Activated naive CD8-positive, alpha-beta T cell treated with anti-CD3 and anti-CD28 coated beads for 36 hours (primary cell): ENCODE data around the gene GDF15. TPM values are rescaled to one million over a fixed set of nuclear protein-coding genes. Genes with fewer than 3 reads are reported as not detected.
A peak's percentile ranks its signal among the peaks of the same experiment; 100 is the strongest.

Source experiments
- DNase-seq: peaks from one replicate; pipeline ENCODE4 v3.0.0; 2021
- H3K27ac Mint-ChIP-seq: one replicate; pipeline ENCODE4 v1.8.0; 2022; ENCODE audit warnings: mild to moderate bottlenecking, moderate library complexity, mixed read lengths
- H3K27me3 Mint-ChIP-seq: one replicate; pipeline ENCODE4 v1.8.0; 2022; ENCODE audit warnings: mild to moderate bottlenecking, mixed read lengths
- H3K36me3 Mint-ChIP-seq: one replicate; pipeline ENCODE4 v1.8.0; 2021; ENCODE audit warnings: mild to moderate bottlenecking, mixed read lengths
- H3K4me1 Mint-ChIP-seq: one replicate; pipeline ENCODE4 v1.8.0; 2021; ENCODE audit warnings: mixed read lengths
- H3K4me3 Mint-ChIP-seq: one replicate; pipeline ENCODE4 v1.8.0; 2022; ENCODE audit warnings: mild to moderate bottlenecking, moderate library complexity, mixed read lengths
- H3K9me3 Mint-ChIP-seq: one replicate; pipeline ENCODE4 v1.8.0; 2022; ENCODE audit warnings: mixed read lengths
- total RNA-seq, 2 experiments: library from RNA; stranded (reverse); gene quantifications; one replicate each; pipeline ENCODE4 v1.2.3, GENCODE V29; 2021

GDF15 gene
- total RNA-seq, 2 experiments from 2014 or later: not detected

DNA sequence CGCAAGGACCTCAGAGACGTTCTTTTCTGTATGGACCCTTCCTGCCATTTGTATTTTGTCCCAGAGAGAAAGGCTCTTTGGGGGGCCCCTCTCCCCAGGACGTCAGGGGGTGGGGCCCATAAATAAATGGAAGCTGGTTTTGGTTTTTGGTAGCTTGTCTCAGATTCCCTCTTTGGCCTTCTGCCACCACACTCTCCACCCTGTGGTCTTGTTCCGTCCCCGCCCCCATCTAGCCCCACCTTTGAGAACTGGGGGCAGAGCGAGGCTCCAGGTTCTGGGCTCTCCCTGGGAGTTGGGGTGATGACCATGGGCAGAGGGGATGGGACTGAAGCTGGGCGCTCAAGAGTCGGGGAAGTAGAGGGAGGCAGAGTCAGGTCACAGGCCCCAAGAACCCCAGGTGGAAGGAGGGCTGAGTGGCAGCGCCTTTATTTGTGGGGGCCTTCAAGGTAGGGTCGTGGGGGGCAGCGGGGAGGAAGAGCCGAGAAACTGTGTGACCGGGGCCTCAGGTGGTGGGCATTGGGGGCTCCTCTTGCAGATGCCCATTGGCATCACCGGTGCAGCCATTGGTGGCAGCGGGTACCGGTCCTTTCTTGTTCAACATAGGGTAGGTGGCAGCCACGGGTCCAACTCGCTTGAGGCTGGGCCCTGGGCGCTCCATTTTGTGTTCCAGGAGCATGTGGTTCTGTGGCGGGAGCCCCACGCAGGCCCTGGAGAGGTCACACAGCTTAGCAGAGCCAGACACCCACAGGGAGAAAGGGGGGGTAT lies 48.6 kb downstream of the GDF15 start:
- H3K9me3 Mint-ChIP-seq: no peaks in the 10 kb centered on the region
- no peak for DNase-seq
- H3K27me3 Mint-ChIP-seq: no peaks in the 10 kb centered on the region
- peak overlapping the region; percentile 69 for H3K27ac Mint-ChIP-seq
- H3K36me3 Mint-ChIP-seq: peaks cover 10% of the 10 kb centered on the region
- H3K4me3 Mint-ChIP-seq: peak overlapping the region; percentile 66
- peaks cover 31% of the 10 kb centered on the region for H3K4me1 Mint-ChIP-seq

DNA sequence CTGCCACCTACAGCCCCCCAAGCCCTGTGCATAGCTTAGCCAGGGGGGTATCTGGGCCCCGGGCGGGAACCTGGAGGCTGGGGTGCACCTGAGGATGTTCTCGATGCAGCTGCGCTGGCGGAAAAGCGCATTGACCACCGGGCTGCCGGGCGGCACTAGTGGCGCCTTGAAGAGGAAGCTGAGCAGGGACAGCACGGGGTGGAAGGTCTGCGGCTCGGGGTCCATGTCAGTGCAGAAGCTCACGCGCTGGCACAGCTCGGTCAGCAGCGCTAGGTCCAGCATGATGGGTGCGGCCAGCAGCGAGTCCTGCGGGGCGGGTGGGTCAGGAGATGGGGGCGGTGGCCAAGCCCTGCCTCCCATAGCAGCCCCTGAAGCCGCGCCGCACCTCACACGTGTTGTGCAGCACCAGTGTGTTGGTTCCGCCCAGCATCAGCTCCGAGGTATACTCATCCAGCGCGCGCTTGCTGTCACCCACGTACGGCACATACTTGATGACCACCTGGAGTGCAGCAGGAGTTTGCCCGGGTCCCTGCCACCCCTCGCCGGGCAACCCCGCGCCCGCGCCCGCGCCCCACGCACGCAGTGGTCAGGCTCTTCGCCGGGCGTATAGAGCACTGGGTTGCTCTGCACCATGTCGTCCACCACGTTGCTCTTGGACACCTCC lies 49.4 kb downstream of the GDF15 start:
- peaks cover 30% of the 10 kb centered on the region for H3K4me1 Mint-ChIP-seq
- H3K9me3 Mint-ChIP-seq: no peaks in the 10 kb centered on the region
- no peak overlapping the region for H3K27ac Mint-ChIP-seq
- no peak for DNase-seq
- no peaks in the 10 kb centered on the region for H3K27me3 Mint-ChIP-seq
- no peak overlapping the region for H3K4me3 Mint-ChIP-seq
- H3K36me3 Mint-ChIP-seq: peaks cover 10% of the 10 kb centered on the region

DNA sequence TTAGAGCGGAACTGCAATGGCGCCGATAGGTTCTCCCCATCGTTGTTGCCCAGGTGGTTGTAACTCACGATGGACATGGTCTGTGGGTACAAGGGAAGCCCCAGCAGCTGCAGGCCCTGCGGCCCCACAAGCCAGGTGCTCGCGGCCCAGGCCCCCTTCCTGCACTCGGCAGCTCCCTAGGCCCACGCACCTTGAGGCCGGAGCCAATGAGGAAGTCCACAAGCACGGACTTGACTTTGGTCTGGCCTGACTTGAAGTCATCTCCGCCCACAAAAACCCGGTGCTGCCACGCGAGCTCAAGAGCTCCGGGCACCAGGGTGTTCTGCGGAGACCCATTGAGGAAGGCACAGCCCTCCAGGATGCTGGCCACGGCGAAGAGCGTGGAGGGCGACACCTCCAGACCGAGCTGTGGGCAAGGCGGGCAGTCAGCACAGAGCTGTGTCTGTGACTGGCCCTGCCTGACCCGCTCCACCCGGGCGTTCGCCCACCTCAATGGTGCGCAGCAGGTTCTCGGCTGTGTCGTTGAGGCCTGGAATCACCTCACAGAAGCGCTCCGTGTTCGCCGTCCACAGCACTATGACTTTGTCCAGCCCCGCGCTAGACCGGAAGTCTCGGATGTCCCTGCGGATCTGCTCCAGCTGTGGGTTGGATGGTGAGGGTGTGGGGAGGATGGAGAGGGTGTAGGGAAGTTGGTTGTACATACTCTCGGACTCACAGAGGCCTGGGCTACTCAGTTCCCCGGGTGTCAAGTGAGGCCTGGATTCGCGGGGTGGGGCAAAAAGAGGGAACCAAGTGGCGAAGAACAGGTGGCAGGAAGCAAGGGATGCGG lies 50.1 kb downstream of the GDF15 start:
- H3K4me3 Mint-ChIP-seq: peak overlapping the region; percentile 65
- no peak for DNase-seq
- H3K27ac Mint-ChIP-seq: peak overlapping the region; percentile 50
- no peaks in the 10 kb centered on the region for H3K9me3 Mint-ChIP-seq
- H3K36me3 Mint-ChIP-seq: peaks cover 10% of the 10 kb centered on the region
- peaks cover 29% of the 10 kb centered on the region for H3K4me1 Mint-ChIP-seq
- no peaks in the 10 kb centered on the region for H3K27me3 Mint-ChIP-seq

DNA sequence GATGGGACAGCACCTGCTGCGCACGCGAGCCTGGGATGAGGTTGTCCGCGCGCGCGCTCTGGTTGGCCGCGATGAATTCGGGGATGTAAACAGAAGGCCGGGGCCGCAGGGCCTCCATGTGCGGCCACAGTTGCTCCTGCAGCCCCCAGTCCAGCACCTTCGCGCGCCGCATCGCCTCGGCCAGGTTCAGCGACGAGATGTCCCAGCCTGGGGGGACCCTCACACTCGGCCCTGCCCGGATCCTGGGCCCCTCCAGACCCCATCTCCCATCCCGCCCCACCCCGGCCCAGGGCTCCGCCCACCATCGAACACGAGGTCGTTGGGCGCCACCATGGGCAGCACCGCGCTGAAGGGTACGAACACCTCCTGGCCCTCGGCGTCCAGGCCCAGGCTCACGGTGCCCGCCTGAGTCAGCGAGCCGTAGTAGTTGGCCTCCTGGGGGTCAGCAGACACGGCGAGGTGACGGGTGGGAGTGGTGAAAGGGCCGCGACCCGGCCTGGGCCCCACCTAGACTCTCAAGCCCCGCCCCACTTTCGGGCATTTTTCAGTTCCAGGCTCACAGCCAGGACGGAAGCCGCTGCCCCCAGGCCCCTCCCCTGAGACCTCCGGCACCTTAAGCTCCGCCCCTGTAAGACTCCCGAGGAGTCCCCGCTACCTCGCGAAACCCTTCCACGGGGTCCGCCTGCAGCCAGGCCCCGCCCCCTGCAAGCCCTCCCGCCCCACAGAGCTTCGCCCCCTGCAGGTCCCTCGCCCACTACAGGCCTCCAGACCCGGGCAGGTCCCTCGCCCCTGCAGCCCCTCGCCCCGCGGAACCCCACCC lies 50.9 kb downstream of the GDF15 start:
- Mint-ChIP-seq H3K9me3 (no peaks in the 10 kb centered on the region), H3K4me1 (peaks cover 29% of the 10 kb centered on the region), H3K4me3 (peak overlapping the region; percentile 69), H3K36me3 (peaks cover 9% of the 10 kb centered on the region), H3K27me3 (no peaks in the 10 kb centered on the region), H3K27ac (peak overlapping the region; percentile 50)
- DNase-seq: peak; percentile 88

DNA sequence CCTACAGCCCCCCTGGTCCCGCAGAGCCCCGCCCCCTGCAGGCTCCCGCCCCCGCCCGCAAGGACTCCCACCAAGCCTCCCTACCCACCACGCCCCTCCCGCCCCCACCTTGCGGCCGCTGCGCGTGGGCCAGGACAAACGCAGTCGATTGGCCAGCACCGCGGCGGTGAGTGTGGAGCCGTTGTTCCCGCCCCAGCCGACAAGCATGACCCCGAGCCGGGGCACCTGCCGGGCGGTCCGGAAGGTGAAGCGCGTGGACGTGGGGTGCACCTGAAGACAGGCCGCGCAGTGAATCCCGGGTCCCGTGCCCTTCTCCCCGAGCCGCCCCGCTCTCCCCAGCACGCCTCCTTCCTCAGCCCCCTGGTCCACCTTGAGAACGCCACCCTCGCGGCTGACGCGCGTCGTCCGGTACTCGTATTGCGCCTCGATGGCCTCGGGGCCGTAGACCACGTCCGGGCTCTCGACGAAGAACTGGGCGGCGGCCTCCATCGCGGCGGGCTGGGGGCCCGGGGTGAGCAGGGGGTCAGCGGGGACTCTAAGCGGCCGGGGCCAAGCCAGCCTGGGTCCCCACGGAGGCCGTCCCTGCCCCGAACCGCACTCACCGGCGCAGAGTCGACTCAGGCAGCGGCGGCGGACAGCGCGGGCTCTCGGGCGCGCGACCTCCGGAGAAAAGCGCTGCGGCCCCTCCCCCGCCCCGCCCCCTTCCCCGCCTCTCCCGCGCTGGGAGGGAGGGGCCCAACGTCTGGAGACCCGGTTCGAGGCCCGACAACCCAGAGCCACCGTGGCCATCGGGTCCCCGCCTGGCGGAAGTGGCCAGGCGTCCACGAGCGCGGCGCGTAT lies 51.8 kb downstream of the GDF15 start, which contains the start of gene ISYNA1:
TSS of gene ISYNA1 (minus strand) at position 643 of the 840 bp plus-strand sequence. CDS start at position 489, 154 bp downstream.
- DNase-seq: peak; percentile 69
- no peaks in the 10 kb centered on the region for H3K27me3 Mint-ChIP-seq
- peak within 1 kb of the TSS; percentile 69 for H3K4me3 Mint-ChIP-seq
- H3K9me3 Mint-ChIP-seq: peaks cover 3% of the 10 kb centered on the region
- H3K4me1 Mint-ChIP-seq: peaks cover 29% of the 10 kb centered on the region
- peak within 1 kb of the TSS; percentile 20 for H3K27ac Mint-ChIP-seq
- H3K36me3 Mint-ChIP-seq: peaks cover 14% of the 10 kb centered on the region

DNA sequence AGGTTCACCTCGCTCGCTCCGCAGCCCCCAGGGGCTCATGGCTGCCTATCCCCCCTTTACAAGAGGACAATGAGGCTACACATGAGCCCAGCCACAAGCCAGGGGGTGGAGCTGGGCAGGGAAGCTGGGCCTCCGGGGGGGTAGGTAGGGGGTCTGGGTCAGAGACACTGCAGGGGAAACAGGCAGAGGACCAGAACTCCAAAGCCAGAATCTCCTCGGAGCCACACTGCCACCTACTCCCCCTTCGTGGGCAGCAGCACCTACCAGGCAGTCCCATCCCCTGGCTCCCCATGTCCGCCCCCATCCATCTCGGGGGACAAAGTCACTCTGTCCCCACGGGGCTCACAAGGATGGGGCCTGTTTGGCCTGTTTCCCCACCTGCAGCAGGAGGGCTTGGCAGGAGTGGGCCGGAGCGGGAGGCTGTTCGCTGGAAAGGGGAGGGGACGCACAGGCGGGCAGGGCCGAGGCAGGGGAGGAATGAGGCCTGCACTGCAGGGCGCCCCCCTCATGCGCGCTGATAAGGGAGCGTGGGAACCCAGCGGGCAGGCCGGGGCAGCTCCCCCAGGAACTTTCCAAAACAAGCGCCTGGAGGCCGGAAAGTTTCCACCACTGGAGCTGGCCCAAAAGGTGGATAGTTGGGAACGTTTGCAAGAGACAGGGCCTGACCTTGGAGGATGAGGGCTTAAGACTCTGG lies 52.5 kb downstream of the GDF15 start:
- Mint-ChIP-seq H3K36me3 (peaks cover 15% of the 10 kb centered on the region), H3K4me3 (no peak overlapping the region), H3K4me1 (peaks cover 29% of the 10 kb centered on the region), H3K9me3 (peaks cover 3% of the 10 kb centered on the region), H3K27me3 (no peaks in the 10 kb centered on the region), H3K27ac (no peak overlapping the region)
- DNase-seq: no peak

Other genes starting within 250 kb of the GDF15 start
- gene PIK3R2, start 233.0 kb upstream of the GDF15 start, total RNA-seq: 10 to 100 TPM; 18.5 to 21.1 TPM
- gene IFI30, start 212.3 kb upstream of the GDF15 start, total RNA-seq: 10 to 100 TPM; 24.7 to 28.1 TPM
- gene MPV17L2, start 192.9 kb upstream of the GDF15 start, total RNA-seq: 10 to 100 TPM; 15.2 to 16.7 TPM
- gene RAB3A, start 182.1 kb upstream of the GDF15 start, total RNA-seq: 1 to 10 TPM; 3.2 to 3.9 TPM
- gene PDE4C, start 159.7 kb upstream of the GDF15 start, total RNA-seq: not detected
- gene IQCN, start 111.7 kb upstream of the GDF15 start, total RNA-seq: under 1 TPM; 0.29 to 0.32 TPM
- gene JUND, start 104.5 kb upstream of the GDF15 start, total RNA-seq: 100 to 1,000 TPM; 379 to 398 TPM
- gene LSM4, start 63.1 kb upstream of the GDF15 start, total RNA-seq: 100 to 1,000 TPM; 419 to 435 TPM
- gene PGPEP1, start 45.6 kb upstream of the GDF15 start, total RNA-seq: 10 to 100 TPM; 15.7 to 17.8 TPM
- gene LRRC25, start 11.5 kb downstream of the GDF15 start, total RNA-seq: not detected
- gene SSBP4, start 33.2 kb downstream of the GDF15 start, total RNA-seq: 100 to 1,000 TPM in 1 of 2 experiments, 10 to 100 TPM in 1; 96.1 to 101 TPM
- 10 to 100 TPM; 29.6 to 32.7 TPM for gene ISYNA1, start 52.0 kb downstream of the GDF15 start, total RNA-seq
- gene ELL, start 135.9 kb downstream of the GDF15 start, total RNA-seq: 10 to 100 TPM; 20.0 to 21.0 TPM
- gene FKBP8, start 157.4 kb downstream of the GDF15 start, total RNA-seq: 100 to 1,000 TPM; 168 to 170 TPM
- 100 to 1,000 TPM; 116 to 124 TPM for gene KXD1, start 171.7 kb downstream of the GDF15 start, total RNA-seq
- 1,000 to 10,000 TPM; 1,816 to 1,826 TPM for gene UBA52, start 185.7 kb downstream of the GDF15 start, total RNA-seq
- gene REX1BD, start 202.6 kb downstream of the GDF15 start, total RNA-seq: 10 to 100 TPM; 71.6 to 74.7 TPM
- not detected for gene CRLF1, start 220.6 kb downstream of the GDF15 start, total RNA-seq
- gene TMEM59L, start 226.7 kb downstream of the GDF15 start, total RNA-seq: not detected